GM12874 (cell line): ENCODE data around the gene PACSIN3.

Source experiments
- TF ChIP-seq, protein P1 (sequence below): IDR thresholded peaks from 2 replicates; pipeline ENCODE4 v1.5.1; 2011; ENCODE audit warnings: low read depth, mild to moderate bottlenecking, control low read depth, low read length, moderate library complexity; ENCODE audit not compliant: insufficient read depth

The PACSIN3 gene

DNA sequence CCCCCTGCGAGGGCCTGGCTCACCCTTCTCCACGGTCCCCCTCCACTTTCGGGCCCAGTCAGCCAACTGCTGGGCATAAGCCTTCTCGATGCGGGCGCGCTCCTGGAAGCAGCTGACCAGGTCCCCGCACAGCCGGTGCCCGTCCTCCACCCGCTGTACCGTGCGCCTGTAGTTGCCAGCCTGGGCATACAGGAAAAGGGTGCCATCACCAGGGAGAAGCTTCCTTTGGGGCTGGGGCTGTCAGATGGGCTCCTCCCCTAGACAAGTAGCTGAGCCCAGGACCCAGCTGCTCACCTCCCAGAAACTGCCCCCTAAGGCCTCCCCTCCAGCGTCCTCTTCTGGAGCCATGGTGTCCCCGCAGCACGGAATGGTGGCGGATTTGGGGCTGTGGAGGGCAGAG is 3.9 kb downstream of the PACSIN3 start:
- TF ChIP-seq, protein P1, sequence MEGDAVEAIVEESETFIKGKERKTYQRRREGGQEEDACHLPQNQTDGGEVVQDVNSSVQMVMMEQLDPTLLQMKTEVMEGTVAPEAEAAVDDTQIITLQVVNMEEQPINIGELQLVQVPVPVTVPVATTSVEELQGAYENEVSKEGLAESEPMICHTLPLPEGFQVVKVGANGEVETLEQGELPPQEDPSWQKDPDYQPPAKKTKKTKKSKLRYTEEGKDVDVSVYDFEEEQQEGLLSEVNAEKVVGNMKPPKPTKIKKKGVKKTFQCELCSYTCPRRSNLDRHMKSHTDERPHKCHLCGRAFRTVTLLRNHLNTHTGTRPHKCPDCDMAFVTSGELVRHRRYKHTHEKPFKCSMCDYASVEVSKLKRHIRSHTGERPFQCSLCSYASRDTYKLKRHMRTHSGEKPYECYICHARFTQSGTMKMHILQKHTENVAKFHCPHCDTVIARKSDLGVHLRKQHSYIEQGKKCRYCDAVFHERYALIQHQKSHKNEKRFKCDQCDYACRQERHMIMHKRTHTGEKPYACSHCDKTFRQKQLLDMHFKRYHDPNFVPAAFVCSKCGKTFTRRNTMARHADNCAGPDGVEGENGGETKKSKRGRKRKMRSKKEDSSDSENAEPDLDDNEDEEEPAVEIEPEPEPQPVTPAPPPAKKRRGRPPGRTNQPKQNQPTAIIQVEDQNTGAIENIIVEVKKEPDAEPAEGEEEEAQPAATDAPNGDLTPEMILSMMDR = no peak

DNA sequence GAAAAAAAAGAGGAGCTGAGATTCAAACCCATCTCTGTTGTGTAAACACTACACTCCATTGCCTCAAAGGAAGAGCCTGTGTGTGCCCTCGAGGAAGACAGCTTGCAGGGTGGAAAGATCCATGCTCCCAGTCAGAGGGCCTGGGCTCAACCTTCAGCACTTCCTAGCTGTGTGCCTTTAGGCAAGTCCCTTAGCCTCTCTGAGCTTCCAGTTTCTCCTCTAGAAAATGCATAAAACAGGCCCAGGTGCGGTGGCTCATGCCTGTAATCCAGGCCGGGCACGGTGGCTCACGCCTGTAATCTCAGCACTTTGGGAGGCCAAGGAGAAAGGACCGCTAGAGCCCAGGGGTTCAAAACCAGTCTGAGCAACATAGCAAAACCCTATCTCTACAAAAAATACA is 5.0 kb downstream of the PACSIN3 start:
- TF ChIP-seq, protein P1 = no peak

DNA sequence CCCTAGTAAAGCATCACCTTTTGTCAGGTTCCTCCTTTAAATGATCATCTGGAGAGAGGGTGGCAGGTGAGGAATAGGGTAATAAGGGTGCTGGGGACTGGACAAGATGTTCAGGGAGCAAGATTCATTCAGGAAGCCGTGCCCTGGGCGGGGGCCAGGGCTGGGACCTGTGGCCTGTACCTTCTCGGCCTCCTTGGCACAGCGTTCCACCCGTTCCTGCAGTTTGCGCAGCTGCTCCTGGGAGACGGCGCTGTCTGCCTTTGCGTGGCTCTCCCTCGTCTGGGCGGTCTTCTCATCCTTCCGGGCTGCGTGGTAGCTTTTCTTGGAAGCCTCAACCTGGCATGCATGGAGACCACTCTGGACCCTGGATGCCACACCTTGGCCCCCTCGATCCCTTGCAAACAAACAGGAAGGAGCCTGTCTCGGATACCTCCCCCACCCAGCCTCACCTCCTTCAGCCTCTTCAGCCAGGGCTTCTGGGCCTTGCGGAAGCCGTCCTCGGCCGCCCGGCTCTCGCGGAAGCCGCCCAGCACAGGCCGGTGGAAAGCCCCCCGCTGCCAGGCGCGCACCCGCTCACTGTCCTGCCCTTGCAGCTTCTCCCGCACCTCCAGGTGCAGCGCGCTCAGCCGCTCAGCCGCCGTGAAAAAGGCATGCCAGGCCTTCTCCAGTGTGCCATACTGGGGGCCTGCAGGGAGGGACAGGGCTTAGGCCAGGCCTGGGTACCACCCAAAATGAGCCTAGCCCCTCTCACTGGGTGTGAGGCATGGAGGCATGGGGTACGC is 6.0 kb downstream of the PACSIN3 start:
- TF ChIP-seq, protein P1 = no peak

DNA sequence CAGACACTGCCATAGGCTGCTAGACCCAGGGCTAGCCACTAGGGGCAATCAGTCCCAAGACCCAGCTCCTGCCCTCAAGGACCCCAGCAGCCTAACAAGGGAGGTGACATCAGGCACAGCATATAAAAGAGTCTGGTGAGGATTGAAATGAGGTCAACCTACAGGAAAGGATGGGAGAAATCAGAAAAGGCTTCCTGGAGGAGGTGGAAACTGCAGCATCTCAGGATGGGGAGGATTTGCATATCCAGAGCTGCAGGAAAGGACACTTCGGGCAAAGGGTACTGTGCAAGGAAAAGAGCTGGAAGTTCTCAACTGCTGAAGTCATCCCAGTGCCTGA is 6.6 kb downstream of the PACSIN3 start:
- TF ChIP-seq, protein P1 = peak; percentile 83

DNA sequence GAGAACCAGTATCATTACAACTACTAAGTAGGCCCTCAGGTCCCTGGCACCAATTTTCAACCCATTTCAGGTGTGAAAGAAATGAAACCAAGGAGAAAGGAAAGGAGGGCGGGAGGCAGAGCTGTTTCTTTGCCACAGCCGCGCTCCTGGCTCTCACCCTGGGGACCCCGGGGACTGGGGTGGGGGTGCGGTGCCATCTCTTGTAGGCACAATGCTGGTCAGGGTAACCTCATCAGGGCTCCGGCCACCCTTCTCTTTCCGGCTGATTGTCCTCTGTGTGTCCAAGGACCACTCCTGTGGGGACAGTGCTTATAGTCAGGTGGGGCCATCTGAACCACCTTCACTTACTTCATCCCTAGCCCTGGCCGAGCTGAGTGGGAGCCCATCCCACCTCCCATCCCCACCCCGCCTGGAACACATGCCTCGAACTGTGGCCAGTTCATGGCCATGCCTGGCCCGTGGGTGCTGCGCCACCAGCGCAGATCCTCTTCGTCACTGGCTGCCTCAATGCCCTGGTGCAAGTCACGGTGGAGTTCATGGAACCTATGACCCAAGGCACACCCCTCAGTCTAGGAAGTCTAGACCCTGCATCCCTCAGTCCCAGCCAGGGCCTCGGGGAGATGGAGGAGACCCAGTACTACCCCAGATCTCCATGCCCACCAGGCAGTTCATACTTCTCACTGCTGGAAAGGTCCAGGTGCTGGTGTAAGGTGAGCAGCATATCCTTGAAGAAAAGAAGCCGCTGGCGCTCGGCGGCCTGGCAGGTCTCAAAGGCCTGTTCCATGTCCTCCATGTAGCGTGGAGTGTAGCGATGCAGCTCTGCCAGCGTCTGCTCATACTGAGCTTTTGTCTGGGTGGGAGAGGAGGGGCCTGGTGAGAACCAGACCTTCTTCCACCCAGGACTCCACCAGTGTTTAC is 7.2 kb downstream of the PACSIN3 start:
- TF ChIP-seq, protein P1 = no peak

DNA sequence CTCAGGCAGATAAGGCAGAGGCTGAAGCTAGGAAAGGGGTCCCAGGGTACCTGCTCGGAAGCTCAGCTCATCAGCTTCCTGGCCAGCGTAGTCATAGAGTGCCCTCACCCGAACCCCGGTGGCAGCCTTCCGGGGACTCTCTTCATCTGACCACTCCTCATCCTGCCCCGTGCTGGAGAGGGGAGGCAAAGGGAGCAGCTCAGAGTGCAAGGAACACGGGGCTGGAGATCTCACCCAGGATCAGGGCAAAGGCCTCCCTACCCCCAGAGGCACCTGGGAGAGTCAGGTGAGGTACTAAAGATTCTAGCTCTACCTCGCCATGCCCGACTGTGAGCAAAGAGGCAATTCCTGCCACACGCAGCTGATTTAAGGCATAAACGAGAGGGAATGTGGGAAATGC is 7.9 kb downstream of the PACSIN3 start:
- TF ChIP-seq, protein P1 = no peak

DNA sequence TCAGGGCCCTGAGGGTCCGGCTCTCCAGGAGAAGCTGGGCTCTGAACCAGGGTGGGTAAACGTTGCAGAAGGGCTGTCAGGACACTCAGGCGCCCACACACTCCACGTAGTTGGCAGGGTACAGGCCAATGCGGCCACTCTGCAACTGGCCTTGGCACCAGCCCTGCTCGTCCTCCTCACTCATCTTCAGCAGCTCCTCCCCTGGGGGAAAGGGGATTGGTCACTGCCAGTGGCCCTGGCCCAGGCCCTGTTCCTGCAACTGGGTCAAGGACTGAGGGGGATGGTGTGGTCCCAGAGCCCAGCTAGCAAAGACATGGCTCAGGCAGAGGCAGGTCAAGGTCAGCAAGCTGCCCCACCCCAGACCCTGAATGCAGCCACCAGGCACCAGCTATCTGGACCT is 8.4 kb downstream of the PACSIN3 start:
- TF ChIP-seq, protein P1 = no peak
